ENCODE data around the gene APC.

APC gene

GRCh38 chr5:112844489-112844888 lies 106.8 kb downstream of the APC start:
- no peaks in the 10 kb centered on the region for H3K9me3 ChIP-seq (replicated peaks; ENCODE audit: insufficient read depth, low read length)
- H3K4me1 ChIP-seq (ENCODE audit: low read length): peaks cover 3% of the 10 kb centered on the region; the same call in 1 of the 2 replicates
- H3F3A ChIP-seq (ENCODE audit: insufficient read depth, low read length): no peaks in the 10 kb centered on the region
- no peak overlapping the region for H3K9ac ChIP-seq (ENCODE audit: low read length)
- H2AFZ ChIP-seq (ENCODE audit: low read length): no peak overlapping the region
- no peak for DNase-seq
- no peaks in the 10 kb centered on the region for H3K27me3 ChIP-seq (replicated peaks; ENCODE audit: insufficient read depth, low read length)
- no peak overlapping the region for H3K4me3 ChIP-seq (ENCODE audit: low read length)
- H3K27ac ChIP-seq (ENCODE audit: low read length): no peak overlapping the region
- H3K4me2 ChIP-seq (ENCODE audit: low read depth, low read length): no peak overlapping the region
- TF ChIP-seq EZH2phosphoT487 (IDR thresholded peaks at IDR 0.05; ENCODE audit: low read length) (no peak), CTCF (IDR thresholded peaks at IDR 0.05; ENCODE audit: low read length) (no peak), EZH2 (optimal IDR thresholded peaks at IDR 0.05; ENCODE audit: low read depth, low read length) (no peak)
- H3K36me3 ChIP-seq (replicated peaks; ENCODE audit: insufficient read depth, low read length): no peaks in the 10 kb centered on the region
- H4K20me1 ChIP-seq (ENCODE audit: insufficient read depth, low read length): no peaks in the 10 kb centered on the region
- no peaks in the 10 kb centered on the region for H3K79me2 ChIP-seq (ENCODE audit: low read length)
- H3K9me2 ChIP-seq (replicated peaks; ENCODE audit: insufficient read depth, low read length): no peaks in the 10 kb centered on the region

- H3K27me3 ChIP-seq (replicated peaks; ENCODE audit: insufficient read depth, low read length): no peaks in the 10 kb centered on the region
- no peaks in the 10 kb centered on the region for H3K9me3 ChIP-seq (replicated peaks; ENCODE audit: insufficient read depth, low read length)
- peaks cover 3% of the 10 kb centered on the region; the same call in 1 of the 2 replicates for H3K4me1 ChIP-seq (ENCODE audit: low read length)
- no peak overlapping the region for H2AFZ ChIP-seq (ENCODE audit: low read length)
- H3K4me3 ChIP-seq (ENCODE audit: low read length): no peak overlapping the region
- H3K36me3 ChIP-seq (replicated peaks; ENCODE audit: insufficient read depth, low read length): no peaks in the 10 kb centered on the region
- H3K9ac ChIP-seq (ENCODE audit: low read length): no peak overlapping the region
- no peak for TF ChIP-seq EZH2 (optimal IDR thresholded peaks at IDR 0.05; ENCODE audit: low read depth, low read length)
- no peaks in the 10 kb centered on the region for H3K9me2 ChIP-seq (replicated peaks; ENCODE audit: insufficient read depth, low read length)
- no peak overlapping the region for H3K27ac ChIP-seq (ENCODE audit: low read length)
- no peaks in the 10 kb centered on the region for H4K20me1 ChIP-seq (ENCODE audit: insufficient read depth, low read length)
- no peaks in the 10 kb centered on the region for H3F3A ChIP-seq (ENCODE audit: insufficient read depth, low read length)
- no peak overlapping the region for H3K4me2 ChIP-seq (ENCODE audit: low read depth, low read length)
- no peaks in the 10 kb centered on the region for H3K79me2 ChIP-seq (ENCODE audit: low read length)
- no peak for DNase-seq
Measured at GRCh38 chr5:112846556-112846955, 108.9 kb downstream of the APC start.

GRCh38 chr5:112847306-112847705 lies 109.6 kb downstream of the APC start:
- Histone ChIP-seq H2AFZ (ENCODE audit: low read length) (no peak overlapping the region), H3K9me2 (replicated peaks; ENCODE audit: insufficient read depth, low read length) (no peaks in the 10 kb centered on the region), H3K27ac (ENCODE audit: low read length) (no peak overlapping the region), H3K4me1 (ENCODE audit: low read length) (peaks cover 3% of the 10 kb centered on the region; the same call in 1 of the 2 replicates), H3K9ac (ENCODE audit: low read length) (no peak overlapping the region), H3K4me2 (ENCODE audit: low read depth, low read length) (no peak overlapping the region), H3K79me2 (ENCODE audit: low read length) (no peaks in the 10 kb centered on the region), H3K36me3 (replicated peaks; ENCODE audit: insufficient read depth, low read length) (no peaks in the 10 kb centered on the region), H3K9me3 (replicated peaks; ENCODE audit: insufficient read depth, low read length) (no peaks in the 10 kb centered on the region), H3F3A (ENCODE audit: insufficient read depth, low read length) (no peaks in the 10 kb centered on the region), H4K20me1 (ENCODE audit: insufficient read depth, low read length) (no peaks in the 10 kb centered on the region), H3K27me3 (replicated peaks; ENCODE audit: insufficient read depth, low read length) (no peaks in the 10 kb centered on the region), H3K4me3 (ENCODE audit: low read length) (no peak overlapping the region)
- no peak for TF ChIP-seq EZH2phosphoT487 (IDR thresholded peaks at IDR 0.05; ENCODE audit: low read length)
- no peak for DNase-seq

- H3K4me2 ChIP-seq (ENCODE audit: low read depth, low read length): peak overlapping the region; percentile 56
- H3F3A ChIP-seq (ENCODE audit: insufficient read depth, low read length): no peaks in the 10 kb centered on the region
- peaks cover 3% of the 10 kb centered on the region; the same call in 1 of the 2 replicates for H3K4me1 ChIP-seq (ENCODE audit: low read length)
- no peaks in the 10 kb centered on the region for H3K9me3 ChIP-seq (replicated peaks; ENCODE audit: insufficient read depth, low read length)
- no peak overlapping the region for H3K27ac ChIP-seq (ENCODE audit: low read length)
- DNase-seq: peak; percentile 81
- no peaks in the 10 kb centered on the region for H3K79me2 ChIP-seq (ENCODE audit: low read length)
- no peaks in the 10 kb centered on the region for H4K20me1 ChIP-seq (ENCODE audit: insufficient read depth, low read length)
- no peak overlapping the region; the same call in 1 of the 2 replicates for H3K4me3 ChIP-seq (ENCODE audit: low read length)
- H3K9me2 ChIP-seq (replicated peaks; ENCODE audit: insufficient read depth, low read length): no peaks in the 10 kb centered on the region
- H3K36me3 ChIP-seq (replicated peaks; ENCODE audit: insufficient read depth, low read length): no peaks in the 10 kb centered on the region
- TF ChIP-seq CTCF (IDR thresholded peaks at IDR 0.05; ENCODE audit: low read length) (peak; percentile 73), EZH2 (optimal IDR thresholded peaks at IDR 0.05; ENCODE audit: low read depth, low read length) (no peak), EZH2phosphoT487 (IDR thresholded peaks at IDR 0.05; ENCODE audit: low read length) (no peak)
- H2AFZ ChIP-seq (ENCODE audit: low read length): no peak overlapping the region
- no peaks in the 10 kb centered on the region for H3K27me3 ChIP-seq (replicated peaks; ENCODE audit: insufficient read depth, low read length)
- H3K9ac ChIP-seq (ENCODE audit: low read length): no peak overlapping the region
Measured at GRCh38 chr5:112848116-112848811, 110.6 kb downstream of the APC start.
